H7 (cell line): ENCODE data around the gene PDAP1. TPM values are rescaled to one million over a fixed set of nuclear protein-coding genes. Genes with fewer than 3 reads are reported as not detected.
"Not testable (repeated sequence)": the region's sequence is repeated elsewhere in the genome, so short reads cannot be mapped to it uniquely, and the experiment has no call there.

Experiments
- DNase-seq: peaks from one replicate; pipeline ENCODE4 v3.0.0; 2012
- H3K27me3 ChIP-seq: 2 replicates; pipeline ENCODE4 v1.6.0; 2011; ENCODE audit warnings: mild to moderate bottlenecking, low read length; ENCODE audit not compliant: control insufficient read depth, insufficient read depth
- H3K36me3 ChIP-seq: replicated peaks from 2 replicates; pipeline ENCODE4 v1.5.1; 2011; ENCODE audit warnings: low read length; ENCODE audit not compliant: control insufficient read depth, insufficient read depth
- H3K4me3 ChIP-seq: 2 replicates; pipeline ENCODE4 v1.5.1; 2011; ENCODE audit warnings: low read depth, mild to moderate bottlenecking, control low read depth, low read length, moderate library complexity; ENCODE audit not compliant: insufficient read depth
- total RNA-seq: library from RNA; depleted of rRNA; stranded (reverse); fragments of >200 nt; shearing (Covaris generic); gene quantifications from 2 replicates; pipeline ENCODE4 v1.2.3, GENCODE V29; 2014; rRNA removed

The PDAP1 gene
- total RNA-seq, 1 experiment from 2014 or later: 66.4 TPM

GRCh38 chr7:99368750-99369389, 39.5 kb downstream of the PDAP1 start:
- H3K4me3 ChIP-seq: no peak overlapping the region
- no peaks in the 10 kb centered on the region; the same call in 1 of the 2 replicates for H3K27me3 ChIP-seq
- no peak for DNase-seq
- peaks cover 4% of the 10 kb centered on the region for H3K36me3 ChIP-seq

- no peak overlapping the region for H3K4me3 ChIP-seq
- peaks cover 6% of the 10 kb centered on the region for H3K36me3 ChIP-seq
- peak; percentile 66 for DNase-seq
- no peaks in the 10 kb centered on the region for H3K27me3 ChIP-seq
Observed at GRCh38 chr7:99366646-99367045, 41.8 kb downstream of the PDAP1 start.

DNA sequence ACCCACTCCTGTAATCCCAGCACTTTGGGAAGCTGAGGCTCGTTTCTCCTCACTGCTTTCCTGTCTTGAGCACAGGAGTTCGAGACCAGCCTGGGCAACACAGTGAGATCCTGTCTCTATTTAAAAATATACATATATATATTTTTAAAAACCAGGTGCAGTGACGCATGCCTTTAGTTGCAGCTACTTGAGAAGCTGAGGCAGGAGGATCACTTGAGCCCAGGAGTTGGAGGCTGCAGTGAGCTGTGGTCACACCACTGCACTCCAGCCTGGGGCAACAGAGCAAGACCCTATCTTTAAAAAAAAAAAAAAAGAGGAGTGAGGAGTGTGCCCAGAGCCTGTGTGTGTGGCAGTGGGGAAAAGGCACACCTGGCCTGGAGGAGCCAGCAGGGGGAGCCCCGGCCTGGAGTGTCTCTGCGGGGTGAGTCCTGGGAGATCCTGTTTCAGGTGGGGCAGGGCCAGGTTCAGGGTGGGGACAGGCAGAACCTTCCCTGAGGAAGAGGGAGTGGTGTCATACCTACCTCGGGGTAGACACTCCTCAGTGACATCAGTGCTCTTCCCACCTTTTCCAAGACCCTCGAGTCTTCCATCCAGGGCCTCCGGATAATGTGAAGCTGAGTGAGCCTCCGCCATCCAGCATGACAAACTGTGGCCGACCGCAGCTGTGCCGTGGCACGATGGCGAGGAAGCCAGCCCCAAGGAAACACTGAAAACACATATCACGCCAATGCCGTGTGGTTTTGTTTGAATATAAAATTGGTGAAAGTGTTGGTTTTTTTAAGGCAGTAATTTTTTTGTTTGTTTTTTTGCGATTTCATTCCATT, 42.9 kb downstream of the PDAP1 start:
- Histone ChIP-seq H3K4me3 (no peak overlapping the region), H3K27me3 (no peaks in the 10 kb centered on the region), H3K36me3 (peaks cover 6% of the 10 kb centered on the region)
- peak; percentile 92 for DNase-seq

DNA sequence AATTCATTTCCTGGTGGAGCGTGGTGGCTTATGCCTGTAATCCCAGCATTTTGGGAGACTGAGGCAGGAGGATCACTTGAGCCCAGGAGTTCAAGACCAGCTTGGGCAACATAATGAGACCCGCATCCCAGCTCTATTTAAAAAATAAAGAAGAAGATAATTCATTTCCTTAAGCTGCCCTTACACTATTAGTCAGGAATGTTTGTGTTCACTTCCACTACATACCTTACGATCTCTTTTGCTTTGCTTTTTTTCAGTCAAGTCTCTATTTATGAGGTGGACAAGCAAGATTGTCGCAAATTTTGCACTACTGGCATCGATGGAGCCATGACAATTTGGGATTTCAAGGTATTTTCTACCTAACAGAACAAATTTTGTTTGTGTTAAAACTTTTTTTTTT, 45.1 kb downstream of the PDAP1 start:
- no peak for DNase-seq
- H3K4me3 ChIP-seq: no peak overlapping the region
- H3K27me3 ChIP-seq: no peaks in the 10 kb centered on the region
- H3K36me3 ChIP-seq: peaks cover 13% of the 10 kb centered on the region

DNA sequence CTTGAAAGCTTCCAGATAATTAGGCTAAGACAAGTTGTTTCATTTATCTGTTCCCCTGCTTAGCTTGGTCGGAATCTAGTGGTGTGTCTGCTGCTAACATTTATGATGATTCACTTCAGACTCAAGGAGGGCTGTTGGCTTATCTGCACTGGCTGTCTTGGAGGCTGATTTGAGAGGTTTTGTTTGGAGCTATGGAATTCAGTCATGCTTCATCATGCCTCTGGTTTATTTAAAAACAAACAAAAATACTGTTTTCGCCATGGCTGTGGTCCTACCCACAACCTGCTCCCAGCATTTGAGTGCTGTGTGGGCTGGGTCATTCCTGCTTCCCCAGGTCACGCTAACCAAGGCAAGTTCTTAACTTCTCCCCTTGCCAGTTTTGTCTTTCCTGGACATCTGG, 45.6 kb downstream of the PDAP1 start:
- Histone ChIP-seq H3K36me3 (peaks cover 16% of the 10 kb centered on the region), H3K27me3 (no peaks in the 10 kb centered on the region), H3K4me3 (no peak overlapping the region)
- DNase-seq: no peak

DNA sequence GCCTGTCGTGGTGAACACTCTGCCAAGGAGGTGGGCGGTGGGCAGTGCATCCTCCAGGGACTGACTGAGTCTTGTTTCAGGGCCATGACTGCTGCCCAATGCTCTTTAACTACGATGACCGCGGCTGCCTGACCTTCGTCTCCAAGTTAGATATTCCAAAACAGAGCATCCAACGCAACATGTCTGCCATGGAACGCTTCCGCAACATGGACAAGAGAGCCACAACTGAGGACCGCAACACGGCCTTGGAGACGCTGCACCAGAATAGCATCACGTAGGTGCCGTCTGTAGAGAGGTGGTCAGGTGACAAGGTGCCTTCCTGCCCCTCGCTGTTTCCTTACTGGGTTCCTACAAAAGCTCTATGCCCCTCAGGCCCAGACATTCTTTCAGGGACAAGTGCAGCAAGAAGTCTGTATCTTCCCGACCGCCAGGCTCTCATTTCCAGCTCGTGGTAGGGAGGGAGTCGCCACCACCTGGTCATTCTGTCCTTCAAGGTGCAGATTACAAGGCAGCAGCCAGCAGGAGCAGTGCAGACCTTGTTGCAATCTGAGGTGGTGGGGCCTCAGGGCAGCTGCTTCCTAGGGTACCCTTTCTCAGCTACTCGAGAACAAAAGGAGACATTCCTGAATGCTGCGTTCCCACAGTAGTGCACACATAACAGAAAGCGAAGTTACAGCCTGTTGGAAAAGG, 48.8 kb downstream of the PDAP1 start:
- Histone ChIP-seq H3K4me3 (no peak overlapping the region), H3K27me3 (no peaks in the 10 kb centered on the region), H3K36me3 (peaks cover 15% of the 10 kb centered on the region)
- peak; percentile 73 for DNase-seq

- not testable (repeated sequence) for DNase-seq, H3K27me3 ChIP-seq, H3K4me3 ChIP-seq
- peaks cover 15% of the 10 kb centered on the region for H3K36me3 ChIP-seq
Observed at GRCh38 chr7:99358521-99358920, 49.9 kb downstream of the PDAP1 start.

GRCh38 chr7:99357701-99358490, 50.5 kb downstream of the PDAP1 start:
- H3K4me3 ChIP-seq: no peak overlapping the region
- no peaks in the 10 kb centered on the region for H3K27me3 ChIP-seq
- peaks cover 14% of the 10 kb centered on the region for H3K36me3 ChIP-seq
- no peak for DNase-seq

DNA sequence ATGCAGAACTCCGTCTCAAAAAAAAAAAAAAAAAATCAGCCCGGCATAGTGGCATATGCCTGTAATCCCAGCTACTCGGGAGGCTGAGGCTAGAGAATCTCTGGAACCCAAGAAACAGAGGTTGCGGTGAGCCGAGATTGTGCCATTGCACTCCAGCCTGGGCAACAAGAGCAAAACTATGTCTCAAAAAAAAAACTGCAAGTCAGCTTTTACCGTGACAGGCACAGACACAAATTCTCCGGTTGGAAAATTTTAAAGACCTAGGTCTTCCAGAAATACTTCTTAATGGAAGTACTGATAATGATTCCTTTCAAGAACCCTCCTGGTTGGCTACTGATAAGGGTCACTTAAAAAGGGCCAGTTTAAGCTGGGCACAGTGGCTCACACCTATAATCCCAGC, 53.3 kb downstream of the PDAP1 start:
- DNase-seq: no peak
- no peak overlapping the region for H3K4me3 ChIP-seq
- H3K27me3 ChIP-seq: no peaks in the 10 kb centered on the region
- peaks cover 14% of the 10 kb centered on the region for H3K36me3 ChIP-seq

DNA sequence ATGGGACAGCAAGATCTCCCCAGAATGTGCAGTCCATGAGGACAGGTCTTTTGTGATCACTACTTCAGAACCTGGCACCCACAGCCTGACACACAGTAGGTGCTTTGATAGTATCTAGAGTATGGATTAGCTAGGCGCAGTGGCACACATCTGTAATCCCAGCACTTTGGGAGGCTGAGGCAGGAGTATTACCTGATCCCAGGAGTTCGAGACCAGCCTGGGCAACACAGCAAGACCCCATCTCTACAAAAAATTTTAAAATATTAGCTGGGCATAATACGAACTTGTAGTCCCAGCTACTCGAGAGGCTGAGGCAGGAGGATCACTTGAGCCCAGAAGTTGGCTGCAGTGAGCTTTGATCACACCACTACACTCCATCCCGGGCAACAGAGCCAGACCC, 56.1 kb downstream of the PDAP1 start:
- Histone ChIP-seq H3K27me3 (no peaks in the 10 kb centered on the region), H3K36me3 (peaks cover 6% of the 10 kb centered on the region), H3K4me3 (no peak overlapping the region)
- DNase-seq: no peak

- not testable (repeated sequence) for H3K27me3 ChIP-seq, DNase-seq, H3K36me3 ChIP-seq, H3K4me3 ChIP-seq
Observed at GRCh38 chr7:99350641-99351040, 57.8 kb downstream of the PDAP1 start.

Other genes with a start within 250 kb of the PDAP1 start
- gene KPNA7, start 200.5 kb downstream of the PDAP1 start, total RNA-seq: 0.07 TPM in 1 of 2 replicates, not detected in the other
- not detected in 2 replicates for gene MYH16, start 135.8 kb downstream of the PDAP1 start, total RNA-seq
- 168 and 188 TPM in 2 replicates for gene ARPC1A, start 82.7 kb downstream of the PDAP1 start, total RNA-seq
- 108 and 126 TPM in 2 replicates for gene ARPC1B, start 33.9 kb downstream of the PDAP1 start, total RNA-seq
- 74.9 and 78.9 TPM in 2 replicates for gene BUD31, start 372 bp upstream of the PDAP1 start, total RNA-seq
- 11.2 and 13.3 TPM in 2 replicates for gene PTCD1, start 30.2 kb upstream of the PDAP1 start, total RNA-seq
- gene CPSF4, start 30.3 kb upstream of the PDAP1 start, total RNA-seq: 93.5 and 95.1 TPM in 2 replicates
- gene ATP5MF, start 57.6 kb upstream of the PDAP1 start, total RNA-seq: 668 and 694 TPM in 2 replicates
- 9.9 and 14.9 TPM in 2 replicates for gene ZNF789, start 64.3 kb upstream of the PDAP1 start, total RNA-seq
- 18.4 and 20.1 TPM in 2 replicates for gene ZNF394, start 91.7 kb upstream of the PDAP1 start, total RNA-seq
- gene ZKSCAN5, start 96.1 kb upstream of the PDAP1 start, total RNA-seq: 20.0 and 28.7 TPM in 2 replicates
- gene FAM200A, start 143.5 kb upstream of the PDAP1 start, total RNA-seq: 7.2 and 8.1 TPM in 2 replicates
- gene ZNF655, start 150.0 kb upstream of the PDAP1 start, total RNA-seq: 37.6 and 58.6 TPM in 2 replicates
- 0.48 and 0.52 TPM in 2 replicates for gene TMEM225B, start 189.7 kb upstream of the PDAP1 start, total RNA-seq
- 12.5 and 13.2 TPM in 2 replicates for gene ZSCAN25, start 208.3 kb upstream of the PDAP1 start, total RNA-seq